CD14-positive monocyte (primary cell): ENCODE results near the gene TMEM94. TPM values are rescaled to one million over a fixed set of nuclear protein-coding genes. Genes with fewer than 3 reads are reported as not detected.
A peak's percentile ranks its signal among the peaks of the same experiment; 100 is the strongest.

Experiments
- DNase-seq, 3 donors: peaks; one replicate each; pipeline ENCODE4 v3.0.0-alpha.2; 2011 to 2022
- H2AFZ ChIP-seq: 2 replicates; pipeline ENCODE4 v1.6.0; 2012; ENCODE audit warnings: mild to moderate bottlenecking, low read depth, low read length, inconsistent platforms; ENCODE audit not compliant: insufficient read depth, poor library complexity, severe bottlenecking
- H3K27ac ChIP-seq, 2 donors: 1 replicate in 1 of 2; 2 replicates in 1 of 2; pipeline ENCODE4 v1.5.1; 2012 to 2013; ENCODE audit warnings: low read length in 2 of 2, control low read depth in 1 of 2, inconsistent platforms in 1 of 2, low read depth in 1 of 2, mild to moderate bottlenecking in 1 of 2
- H3K27me3 ChIP-seq, 2 donors: one replicate each; pipeline versions ENCODE4 v1.6.0 to v1.6.1; 2011 to 2013; ENCODE audit warnings: low read length in 2 of 2; ENCODE audit not compliant: control insufficient read depth in 2 of 2, insufficient read depth in 2 of 2
- H3K36me3 ChIP-seq, 2 donors: replicated peaks in 1 of 2; 1 replicate in 1 of 2; 2 replicates in 1 of 2; pipeline versions ENCODE4 v1.5.1 to v1.6.1; 2012 to 2013; ENCODE audit warnings: low read length in 2 of 2, control low read depth in 1 of 2, inconsistent platforms in 1 of 2, mild to moderate bottlenecking in 1 of 2; ENCODE audit not compliant: insufficient read depth in 2 of 2, control insufficient read depth in 1 of 2
- H3K4me1 ChIP-seq, 2 donors: 1 replicate in 1 of 2; 2 replicates in 1 of 2; pipeline versions ENCODE4 v1.5.1 to v1.6.1; 2012 to 2013; ENCODE audit warnings: low read length in 2 of 2, control low read depth in 1 of 2, inconsistent platforms in 1 of 2, mild to moderate bottlenecking in 1 of 2, moderate library complexity in 1 of 2; ENCODE audit not compliant: insufficient read depth in 2 of 2, control insufficient read depth in 1 of 2
- H3K4me2 ChIP-seq: replicated peaks from 2 replicates; pipeline ENCODE3; 2012; ENCODE audit warnings: low read length, moderate library complexity, mild to moderate bottlenecking; ENCODE audit not compliant: poor library complexity, severe bottlenecking; ENCODE audit errors: extremely low read depth
- H3K4me3 ChIP-seq, 3 experiments: fragments of 200-600 bp in 1 of 3; sonication (generic) in 1 of 3; replicated peaks in 1 of 3; 1 replicate in 2 of 3; 2 replicates in 1 of 3; pipeline ENCODE4 v1.5.1; 2011 to 2013; ENCODE audit warnings: low read length in 3 of 3, mild to moderate bottlenecking in 3 of 3, control low read depth in 2 of 3, low read depth in 2 of 3, inconsistent platforms in 1 of 3, moderate library complexity in 1 of 3
- H3K79me2 ChIP-seq: 2 replicates; pipeline ENCODE4 v1.6.0; 2012; ENCODE audit warnings: mild to moderate bottlenecking, control low read depth, inconsistent platforms, low read length, moderate library complexity; ENCODE audit not compliant: insufficient read depth
- H3K9ac ChIP-seq: 2 replicates; pipeline ENCODE4 v1.6.0; 2017; ENCODE audit warnings: low read length, mild to moderate bottlenecking; ENCODE audit not compliant: insufficient read depth, poor library complexity, severe bottlenecking
- H3K9me3 ChIP-seq, 2 donors: replicated peaks in 1 of 2; 1 replicate in 1 of 2; 2 replicates in 1 of 2; pipeline versions ENCODE4 v1.5.1 to v1.6.1; 2012 to 2013; ENCODE audit warnings: low read length in 2 of 2, control low read depth in 1 of 2; ENCODE audit not compliant: control insufficient read depth in 1 of 2, insufficient read depth in 1 of 2
- H4K20me1 ChIP-seq: 2 replicates; pipeline ENCODE4 v1.6.0; 2012; ENCODE audit warnings: mild to moderate bottlenecking, low read length, control low read depth, moderate library complexity; ENCODE audit not compliant: insufficient read depth
- H3K27ac Mint-ChIP-seq, 7 donors: one replicate each; pipeline ENCODE4 v1.8.0; 2020; ENCODE audit warnings: mild to moderate bottlenecking in 7 of 7, mixed read lengths in 7 of 7, moderate library complexity in 6 of 7, inconsistent platforms in 2 of 7
- H3K27me3 Mint-ChIP-seq, 3 donors: one replicate each; pipeline ENCODE4 v1.8.0; 2021 to 2022; ENCODE audit warnings: low read depth in 3 of 3, mild to moderate bottlenecking in 3 of 3, mixed read lengths in 3 of 3, moderate library complexity in 3 of 3, inconsistent platforms in 1 of 3
- H3K36me3 Mint-ChIP-seq, 2 donors: one replicate each; pipeline ENCODE4 v1.8.0; 2020; ENCODE audit warnings: mixed read lengths in 2 of 2, inconsistent platforms in 1 of 2, mild to moderate bottlenecking in 1 of 2
- H3K4me1 Mint-ChIP-seq: one replicate; pipeline ENCODE4 v1.8.0; 2020; ENCODE audit warnings: mild to moderate bottlenecking, mixed read lengths
- H3K4me3 Mint-ChIP-seq, 2 donors: one replicate each; pipeline ENCODE4 v1.8.0; 2020; ENCODE audit warnings: mild to moderate bottlenecking in 2 of 2, mixed read lengths in 2 of 2, moderate library complexity in 1 of 2
- H3K9me3 Mint-ChIP-seq, 7 donors: one replicate each; pipeline ENCODE4 v1.8.0; 2020 to 2022; ENCODE audit warnings: mixed read lengths in 7 of 7, mild to moderate bottlenecking in 6 of 7, moderate library complexity in 6 of 7, inconsistent platforms in 2 of 7
- WGBS: methylation state at CpG from one replicate; pipeline ENCODE4 v1.1.5; 2013; ENCODE audit warnings: missing lambda C conversion rate; ENCODE audit not compliant: insufficient coverage; 5-methylcytosine and 5-hydroxymethylcytosine counted together
- intact Hi-C, 2 donors: fragments of 100-400 bp; cut with micrococcal nuclease; formaldehyde crosslinking; loops; one replicate each; pipeline versions ENCODE4 v1.15.0 to v1.15.1; 2023
- polyA plus RNA-seq, 3 donors: library from polyadenylated mRNA; depleted of rRNA in 1 of 3; unstranded in 2 of 3; stranded (reverse) in 1 of 3; fragments of 300-500 nt in 2 of 3; fragments of >200 nt in 1 of 3; fragmentation: Illumina TruSeq in 2 of 3; gene quantifications; 1 replicate in 2 of 3; 2 replicates in 1 of 3; pipeline ENCODE4 v1.2.3, GENCODE V29; 2012 to 2021
- TF ChIP-seq, protein P1 (sequence below): fragments of 200-600 bp; IDR thresholded peaks from one replicate; pipeline ENCODE4 v1.8.0; 2022; ENCODE audit warnings: antibody characterized with exemption, mild to moderate bottlenecking

Gene TMEM94
- polyA plus RNA-seq, 3 donors: 7.2 to 129 (median 8.4) TPM

DNA sequence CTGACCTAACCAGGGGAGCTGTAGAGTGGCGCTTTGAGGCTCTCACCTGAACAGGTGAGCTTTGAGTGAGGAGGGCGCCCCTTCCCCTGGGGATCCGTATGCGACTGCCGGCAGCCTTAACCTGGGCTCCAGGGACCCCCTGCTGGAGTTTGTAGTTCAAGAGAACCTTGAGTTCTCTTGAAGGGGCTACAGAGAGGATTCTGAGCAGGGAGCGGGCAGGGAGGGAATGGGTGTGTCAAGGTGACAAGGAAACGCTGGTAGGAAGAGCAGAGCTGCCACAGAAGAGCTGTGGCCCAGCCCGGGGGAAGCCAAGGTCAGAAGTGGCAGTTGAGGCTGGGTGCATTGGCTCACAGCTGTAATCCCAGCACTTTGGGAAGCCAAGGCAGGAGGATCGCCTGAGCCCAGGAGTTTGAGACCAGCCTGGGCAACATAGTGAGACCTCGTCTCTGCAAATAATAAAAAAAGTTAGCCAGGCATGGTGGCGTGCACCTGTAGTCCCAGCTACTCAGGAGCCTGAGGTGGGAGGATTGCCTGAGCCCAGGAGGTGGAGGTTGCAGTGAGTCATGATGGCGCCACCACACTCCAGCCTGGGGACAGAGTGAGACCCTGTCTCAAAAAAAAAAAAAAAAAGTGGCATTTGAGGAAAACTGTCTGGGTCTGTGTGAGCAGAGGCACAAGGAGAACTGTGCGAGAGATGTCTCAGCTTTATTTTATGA, 70.3 kb downstream of the TMEM94 start:
- Mint-ChIP-seq H3K4me3 (peak overlapping the region; percentile 66 to 86), H3K36me3 (peaks cover 8 to 10% of the 10 kb centered on the region in 2 donors), H3K9me3 (peaks cover 0 to 6% (median 0%) of the 10 kb centered on the region in 7 donors), H3K4me1 (peaks cover 17% of the 10 kb centered on the region), H3K27ac (no peak overlapping the region), H3K27me3 (peaks cover 14 to 25% (median 20%) of the 10 kb centered on the region in 3 donors)
- Histone ChIP-seq H2AFZ (no peak overlapping the region), H3K27ac (no peak overlapping the region), H3K4me3 (peak overlapping the region in 1 of 3 experiments; percentile 88), H3K27me3 (peaks cover 5 to 18% of the 10 kb centered on the region in 2 donors), H3K4me2 (peak overlapping the region; percentile 99), H3K4me1 (peaks cover 16 to 22% of the 10 kb centered on the region in 2 donors), H3K79me2 (no peaks in the 10 kb centered on the region), H3K9ac (no peak overlapping the region), H3K9me3 (no peaks in the 10 kb centered on the region), H4K20me1 (no peaks in the 10 kb centered on the region), H3K36me3 (no peaks in the 10 kb centered on the region)
- TF ChIP-seq, protein P1, sequence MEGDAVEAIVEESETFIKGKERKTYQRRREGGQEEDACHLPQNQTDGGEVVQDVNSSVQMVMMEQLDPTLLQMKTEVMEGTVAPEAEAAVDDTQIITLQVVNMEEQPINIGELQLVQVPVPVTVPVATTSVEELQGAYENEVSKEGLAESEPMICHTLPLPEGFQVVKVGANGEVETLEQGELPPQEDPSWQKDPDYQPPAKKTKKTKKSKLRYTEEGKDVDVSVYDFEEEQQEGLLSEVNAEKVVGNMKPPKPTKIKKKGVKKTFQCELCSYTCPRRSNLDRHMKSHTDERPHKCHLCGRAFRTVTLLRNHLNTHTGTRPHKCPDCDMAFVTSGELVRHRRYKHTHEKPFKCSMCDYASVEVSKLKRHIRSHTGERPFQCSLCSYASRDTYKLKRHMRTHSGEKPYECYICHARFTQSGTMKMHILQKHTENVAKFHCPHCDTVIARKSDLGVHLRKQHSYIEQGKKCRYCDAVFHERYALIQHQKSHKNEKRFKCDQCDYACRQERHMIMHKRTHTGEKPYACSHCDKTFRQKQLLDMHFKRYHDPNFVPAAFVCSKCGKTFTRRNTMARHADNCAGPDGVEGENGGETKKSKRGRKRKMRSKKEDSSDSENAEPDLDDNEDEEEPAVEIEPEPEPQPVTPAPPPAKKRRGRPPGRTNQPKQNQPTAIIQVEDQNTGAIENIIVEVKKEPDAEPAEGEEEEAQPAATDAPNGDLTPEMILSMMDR: no peak
- 73% methylated on average over 7 of the region's 13 CpGs for WGBS
- intact Hi-C loops: no loop called here
- DNase-seq: no peak

DNA sequence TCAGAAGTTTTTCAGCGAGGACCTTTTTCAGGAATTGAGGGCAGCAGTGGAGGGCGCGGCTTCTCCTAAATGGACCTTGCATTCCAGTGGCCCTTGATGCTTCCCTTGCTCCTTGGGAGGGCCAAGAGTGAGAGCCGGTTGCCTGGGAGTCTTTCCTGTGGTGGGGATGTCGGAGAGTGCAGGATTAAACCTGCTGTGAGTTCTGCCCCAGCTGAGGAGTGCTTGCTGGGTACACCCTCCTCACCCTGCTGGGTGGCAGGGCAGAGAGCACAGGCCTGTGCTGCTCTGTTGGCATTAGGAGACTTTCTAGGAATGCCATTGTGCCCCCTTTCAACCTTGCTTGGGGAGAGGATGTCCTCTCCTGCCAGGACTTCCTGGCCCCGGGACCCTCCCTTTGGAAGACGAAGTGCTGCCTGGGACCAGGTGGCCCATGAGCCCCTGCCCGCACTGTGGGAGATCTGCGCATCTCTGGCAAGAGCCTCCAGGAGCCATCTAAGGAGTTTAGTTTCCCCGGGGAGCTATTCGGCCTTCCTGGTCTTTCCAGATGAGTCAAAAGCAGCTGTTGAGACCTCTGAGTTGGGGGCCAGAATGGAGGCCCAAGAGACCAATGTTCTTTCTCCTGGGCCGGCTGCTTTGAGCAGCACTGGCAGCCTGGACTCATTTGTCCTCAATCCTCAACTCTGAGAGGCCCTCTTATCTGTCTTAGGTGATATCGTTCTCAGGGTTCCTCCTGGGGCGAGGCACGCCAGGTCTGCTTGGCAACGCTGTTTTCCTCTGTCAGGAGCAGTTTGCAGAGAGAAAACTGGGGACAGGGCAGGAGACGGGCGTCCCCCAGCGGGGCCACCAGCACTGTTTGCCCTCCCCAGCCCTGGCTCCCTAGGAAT, 74.6 kb downstream of the TMEM94 start:
- peaks cover 6 to 7% of the 10 kb centered on the region in 2 donors for H3K4me1 ChIP-seq
- H3K4me2 ChIP-seq: no peak overlapping the region
- DNase-seq: no peak
- H2AFZ ChIP-seq: no peak overlapping the region
- intact Hi-C loops: no loop called here
- H3K4me3 Mint-ChIP-seq: no peak overlapping the region
- 93% methylated on average over 16 of the region's 19 CpGs for WGBS
- no peak overlapping the region for H3K9ac ChIP-seq
- H3K27me3 Mint-ChIP-seq: peaks cover 13 to 24% (median 20%) of the 10 kb centered on the region in 3 donors
- H3K36me3 Mint-ChIP-seq: peaks cover 2 to 5% of the 10 kb centered on the region in 2 donors
- TF ChIP-seq, protein P1: no peak
- H3K27me3 ChIP-seq: peaks cover 5 to 13% of the 10 kb centered on the region in 2 donors
- no peaks in the 10 kb centered on the region for H4K20me1 ChIP-seq
- no peaks in the 10 kb centered on the region for H3K9me3 ChIP-seq
- H3K4me3 ChIP-seq: no peak overlapping the region
- H3K79me2 ChIP-seq: no peaks in the 10 kb centered on the region
- peaks cover 16% of the 10 kb centered on the region for H3K4me1 Mint-ChIP-seq
- no peaks in the 10 kb centered on the region for H3K36me3 ChIP-seq
- peaks cover 0 to 6% (median 0%) of the 10 kb centered on the region in 7 donors for H3K9me3 Mint-ChIP-seq
- H3K27ac Mint-ChIP-seq: peak overlapping the region in 2 of 7 donors; percentile 66
- no peak overlapping the region for H3K27ac ChIP-seq
